Dendritic cell treated with granulocyte-macrophage colony-stimulating factor and Interleukin-4, amounts not matched to agents 40 ng/mL and 50 ng/mL, for 4 days (primary cell): ENCODE measurements around the gene TGFBR2.

Source experiments
- H3K27ac Mint-ChIP-seq: one replicate; pipeline ENCODE4 v1.8.0; 2022; ENCODE audit warnings: mild to moderate bottlenecking, mixed read lengths
- H3K27me3 Mint-ChIP-seq: one replicate; pipeline ENCODE4 v1.8.0; 2022; ENCODE audit warnings: mild to moderate bottlenecking, mixed read lengths
- H3K36me3 Mint-ChIP-seq: one replicate; pipeline ENCODE4 v1.8.0; 2022; ENCODE audit warnings: low read depth, mixed read lengths
- H3K4me1 Mint-ChIP-seq: one replicate; pipeline ENCODE4 v1.8.0; 2022; ENCODE audit warnings: low read depth, mixed read lengths
- H3K4me3 Mint-ChIP-seq: one replicate; pipeline ENCODE4 v1.8.0; 2022; ENCODE audit warnings: mild to moderate bottlenecking, moderate library complexity, mixed read lengths
- H3K9me3 Mint-ChIP-seq: one replicate; pipeline ENCODE4 v1.8.0; 2022; ENCODE audit warnings: mixed read lengths
- intact Hi-C: fragments of 100-400 bp; cut with micrococcal nuclease; formaldehyde crosslinking; loops from one replicate; pipeline ENCODE4 v1.15.0; 2022

TGFBR2 gene

DNA sequence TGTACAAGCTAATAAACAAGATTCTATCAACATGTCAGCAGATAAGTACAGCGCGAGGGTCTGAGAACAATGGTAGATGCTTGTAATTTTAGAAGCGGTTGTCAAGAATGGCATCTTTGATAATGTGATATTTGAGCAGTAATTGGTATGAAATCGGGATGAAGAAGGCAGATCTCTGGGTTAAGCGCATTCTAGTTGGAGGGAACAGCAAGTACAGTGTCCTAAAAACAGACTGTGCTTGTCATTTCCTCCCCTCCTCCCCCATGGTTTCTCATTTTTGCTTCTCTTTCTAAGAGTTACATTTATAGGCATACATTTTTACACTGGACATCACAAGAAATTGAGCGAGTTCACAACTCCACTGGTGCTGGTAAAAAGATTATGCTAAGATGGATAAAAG lies 23.3 kb downstream of the TGFBR2 start:
- intact Hi-C loops, result loop anchor here (10.0 kb wide), 1 partner anchor 585 kb away; no protein-coding TSS in a partner anchor
- H3K4me1 Mint-ChIP-seq, result peaks cover 65% of the 10 kb centered on the region
- no peaks in the 10 kb centered on the region for H3K9me3 Mint-ChIP-seq
- H3K4me3 Mint-ChIP-seq, result peak overlapping the region; percentile 17
- peaks cover 56% of the 10 kb centered on the region for H3K36me3 Mint-ChIP-seq
- peak overlapping the region; percentile 76 for H3K27ac Mint-ChIP-seq
- no peaks in the 10 kb centered on the region for H3K27me3 Mint-ChIP-seq

DNA sequence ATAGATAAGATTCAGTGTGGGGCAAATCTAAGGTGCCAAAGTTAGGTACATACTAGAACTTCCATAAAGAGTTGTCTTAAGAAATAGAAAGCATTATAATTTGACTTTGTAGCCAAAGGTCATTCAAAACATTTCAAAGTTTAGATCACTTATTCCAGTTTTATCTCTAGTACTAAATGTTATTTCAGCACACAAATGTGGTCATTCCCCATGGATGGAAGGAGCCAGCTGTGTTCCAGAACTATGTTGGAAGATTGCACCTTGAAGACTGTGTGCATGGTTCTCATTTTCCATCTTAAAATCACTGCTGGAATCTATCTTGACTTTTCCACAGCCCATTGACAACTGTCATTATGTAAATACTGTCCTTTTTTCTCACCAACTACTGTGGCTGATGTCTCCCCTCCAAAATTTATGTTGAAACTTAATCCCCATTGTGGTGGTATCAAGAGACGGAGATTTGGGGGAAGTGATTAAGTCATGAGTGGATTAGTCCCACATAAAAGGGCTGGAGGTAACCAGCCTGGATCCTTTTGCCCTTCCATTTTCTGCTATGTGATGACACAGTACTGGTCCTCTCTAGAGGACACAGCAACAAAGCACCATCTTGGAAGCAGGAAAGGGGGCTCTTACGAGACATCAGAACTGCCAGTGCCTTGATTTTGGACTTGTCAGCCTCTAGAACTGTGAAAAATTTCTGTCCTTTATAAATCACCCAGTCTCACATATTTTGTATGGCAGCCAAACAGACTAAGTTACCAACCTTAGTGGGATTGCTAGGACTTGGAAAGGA lies 24.0 kb downstream of the TGFBR2 start:
- intact Hi-C loops, result no loop called here
- Mint-ChIP-seq H3K27me3 (no peaks in the 10 kb centered on the region), H3K9me3 (no peaks in the 10 kb centered on the region), H3K4me1 (peaks cover 72% of the 10 kb centered on the region), H3K4me3 (no peak overlapping the region), H3K36me3 (peaks cover 59% of the 10 kb centered on the region), H3K27ac (peak overlapping the region; percentile 81)

DNA sequence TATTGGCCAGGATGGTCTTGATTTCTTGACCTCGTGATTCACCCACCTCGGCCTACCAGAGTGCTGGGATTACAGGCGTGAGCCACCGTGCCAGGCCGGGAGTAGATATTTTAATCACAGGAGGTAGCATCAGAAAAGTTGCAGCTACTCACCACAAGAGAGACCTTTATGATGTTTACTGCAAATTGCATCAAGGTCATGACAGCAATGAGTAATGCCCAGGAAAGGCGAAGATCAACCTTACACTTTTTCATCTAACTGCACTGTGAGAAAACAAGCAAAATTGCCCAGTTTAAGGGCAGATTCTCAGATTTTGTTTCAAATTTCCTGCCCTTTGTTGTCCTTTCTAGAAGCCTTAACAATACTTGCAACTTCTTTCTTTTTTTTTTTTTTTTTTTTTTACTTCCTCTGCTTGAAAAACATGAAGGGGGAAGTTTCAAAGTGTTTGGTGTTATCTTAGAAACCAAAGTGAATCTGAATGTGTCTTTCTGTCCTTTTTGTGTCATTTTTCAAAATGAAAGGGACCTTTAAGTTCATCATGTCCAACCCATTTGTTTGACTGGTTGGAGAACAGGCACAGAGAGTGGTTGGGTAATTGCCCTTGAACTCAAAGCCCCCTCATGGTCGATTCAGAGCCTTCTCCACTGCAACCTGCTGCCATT lies 25.0 kb downstream of the TGFBR2 start:
- no peaks in the 10 kb centered on the region for H3K9me3 Mint-ChIP-seq
- no peaks in the 10 kb centered on the region for H3K27me3 Mint-ChIP-seq
- H3K27ac Mint-ChIP-seq, result peak overlapping the region; percentile 81
- H3K4me3 Mint-ChIP-seq, result peak overlapping the region; percentile 56
- intact Hi-C loops, result no loop called here
- H3K36me3 Mint-ChIP-seq, result peaks cover 55% of the 10 kb centered on the region
- peaks cover 70% of the 10 kb centered on the region for H3K4me1 Mint-ChIP-seq

DNA sequence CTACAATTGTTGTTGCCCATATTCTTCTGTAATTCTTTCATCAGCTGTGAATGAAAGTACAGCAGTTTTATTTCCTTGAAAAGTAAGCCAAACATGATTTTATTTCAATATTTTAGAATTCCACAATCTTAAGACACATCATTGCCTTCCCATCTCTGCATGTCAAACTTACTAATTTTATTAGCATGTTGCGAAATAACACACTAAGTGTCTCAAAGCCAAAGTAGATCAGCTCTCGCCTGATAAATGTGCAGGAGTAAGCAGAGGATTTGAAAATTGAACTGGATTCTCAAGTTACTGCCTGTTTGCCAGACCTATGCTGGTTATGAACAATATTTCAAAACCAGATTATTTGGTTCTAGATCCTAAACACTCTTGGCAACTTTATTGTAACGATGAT lies 25.7 kb downstream of the TGFBR2 start:
- no peaks in the 10 kb centered on the region for H3K27me3 Mint-ChIP-seq
- no peak overlapping the region for H3K4me3 Mint-ChIP-seq
- H3K27ac Mint-ChIP-seq, result peak overlapping the region; percentile 81
- peaks cover 54% of the 10 kb centered on the region for H3K36me3 Mint-ChIP-seq
- peaks cover 69% of the 10 kb centered on the region for H3K4me1 Mint-ChIP-seq
- no peaks in the 10 kb centered on the region for H3K9me3 Mint-ChIP-seq
- intact Hi-C loops, result no loop called here

DNA sequence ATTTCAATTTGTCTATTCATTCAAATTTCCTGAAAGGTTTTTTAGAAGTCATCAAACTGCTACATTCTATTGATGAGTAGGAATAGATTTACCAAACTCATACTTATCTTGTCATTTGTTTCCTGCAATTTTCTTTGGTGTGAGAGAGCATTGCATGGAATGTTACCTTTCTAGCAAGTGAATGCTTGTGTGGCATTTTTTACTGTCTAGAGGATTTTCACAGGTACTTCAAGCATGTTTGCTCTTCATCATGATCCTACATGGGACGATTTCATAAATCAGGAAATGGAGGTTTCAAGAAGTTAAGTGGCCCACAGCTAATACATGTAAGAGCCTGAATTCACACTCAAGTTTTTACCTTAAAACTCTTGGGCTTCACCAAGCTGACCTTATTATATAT lies 26.1 kb downstream of the TGFBR2 start:
- no peaks in the 10 kb centered on the region for H3K27me3 Mint-ChIP-seq
- peaks cover 73% of the 10 kb centered on the region for H3K4me1 Mint-ChIP-seq
- intact Hi-C loops, result no loop called here
- H3K9me3 Mint-ChIP-seq, result no peaks in the 10 kb centered on the region
- H3K36me3 Mint-ChIP-seq, result peaks cover 58% of the 10 kb centered on the region
- no peak overlapping the region for H3K27ac Mint-ChIP-seq
- no peak overlapping the region for H3K4me3 Mint-ChIP-seq

DNA sequence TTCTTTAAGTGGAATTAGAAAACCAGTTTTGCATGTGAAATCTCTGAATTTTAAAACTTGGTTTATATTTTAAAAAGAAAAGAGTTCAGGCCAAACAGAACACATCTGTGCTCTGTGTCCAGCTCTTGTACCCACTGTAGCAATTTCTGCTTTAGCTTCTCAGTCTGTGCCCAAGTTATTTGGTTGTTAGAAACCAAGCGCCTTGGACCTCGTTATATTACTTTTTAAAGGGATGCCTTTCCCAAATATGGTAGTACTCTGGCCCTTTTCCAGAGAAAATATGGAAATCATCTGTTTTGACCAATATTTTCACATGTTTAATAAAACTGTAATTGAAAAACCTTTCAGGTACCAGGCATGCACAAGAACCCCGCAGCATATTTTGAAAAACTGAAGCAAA lies 27.3 kb downstream of the TGFBR2 start:
- Mint-ChIP-seq H3K4me3 (no peak overlapping the region), H3K27ac (no peak overlapping the region), H3K27me3 (no peaks in the 10 kb centered on the region), H3K4me1 (peaks cover 75% of the 10 kb centered on the region), H3K9me3 (no peaks in the 10 kb centered on the region), H3K36me3 (peaks cover 61% of the 10 kb centered on the region)
- intact Hi-C loops, result no loop called here

DNA sequence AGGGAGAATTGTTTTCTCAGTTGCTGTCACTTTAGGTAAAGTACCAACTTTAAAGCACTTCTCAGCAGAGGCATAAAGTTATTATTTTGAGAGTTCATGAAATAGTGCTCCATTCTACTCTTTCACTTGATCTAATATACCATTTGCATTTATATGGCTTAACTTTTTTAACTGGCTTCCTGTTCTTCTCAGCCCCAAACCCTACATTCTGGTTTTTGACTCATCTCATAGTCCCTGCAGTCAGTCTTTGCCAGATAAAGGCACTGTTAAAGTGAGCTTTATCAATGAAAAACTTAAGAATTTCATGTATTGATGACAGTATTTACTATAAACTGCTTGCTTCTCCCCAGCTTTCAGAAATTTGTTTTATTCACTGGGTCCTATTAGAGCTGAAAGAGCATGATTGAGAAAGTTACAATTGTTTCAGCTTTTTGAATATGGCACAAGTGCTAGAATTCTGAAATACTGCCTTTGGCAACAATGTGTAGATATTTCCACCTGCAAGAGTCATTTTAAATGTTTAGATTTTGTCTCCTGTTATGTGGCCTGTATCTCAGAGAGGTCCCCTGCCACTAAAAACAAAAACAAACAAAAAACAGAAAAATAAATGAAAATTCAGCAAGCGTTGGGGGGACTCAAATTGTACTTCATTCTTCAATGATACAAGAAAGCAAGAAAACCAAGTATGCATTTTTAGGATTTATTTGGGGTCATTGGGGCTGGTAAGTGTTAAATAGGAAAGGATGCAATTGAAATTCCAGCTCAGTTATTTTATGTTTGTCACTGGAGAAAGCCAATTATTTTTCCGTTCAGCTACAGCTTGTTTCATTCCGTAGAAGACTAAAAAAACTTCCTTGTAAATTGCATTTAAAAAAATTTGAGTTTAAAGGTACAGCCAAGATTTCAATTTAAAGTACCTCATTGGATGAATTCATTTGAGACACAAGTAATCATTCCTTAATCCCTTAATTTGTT lies 28.6 kb downstream of the TGFBR2 start:
- Mint-ChIP-seq H3K27me3 (no peaks in the 10 kb centered on the region), H3K4me1 (peaks cover 74% of the 10 kb centered on the region), H3K4me3 (no peak overlapping the region), H3K36me3 (peaks cover 53% of the 10 kb centered on the region), H3K9me3 (no peaks in the 10 kb centered on the region), H3K27ac (peak overlapping the region; percentile 75)
- intact Hi-C loops, result no loop called here

DNA sequence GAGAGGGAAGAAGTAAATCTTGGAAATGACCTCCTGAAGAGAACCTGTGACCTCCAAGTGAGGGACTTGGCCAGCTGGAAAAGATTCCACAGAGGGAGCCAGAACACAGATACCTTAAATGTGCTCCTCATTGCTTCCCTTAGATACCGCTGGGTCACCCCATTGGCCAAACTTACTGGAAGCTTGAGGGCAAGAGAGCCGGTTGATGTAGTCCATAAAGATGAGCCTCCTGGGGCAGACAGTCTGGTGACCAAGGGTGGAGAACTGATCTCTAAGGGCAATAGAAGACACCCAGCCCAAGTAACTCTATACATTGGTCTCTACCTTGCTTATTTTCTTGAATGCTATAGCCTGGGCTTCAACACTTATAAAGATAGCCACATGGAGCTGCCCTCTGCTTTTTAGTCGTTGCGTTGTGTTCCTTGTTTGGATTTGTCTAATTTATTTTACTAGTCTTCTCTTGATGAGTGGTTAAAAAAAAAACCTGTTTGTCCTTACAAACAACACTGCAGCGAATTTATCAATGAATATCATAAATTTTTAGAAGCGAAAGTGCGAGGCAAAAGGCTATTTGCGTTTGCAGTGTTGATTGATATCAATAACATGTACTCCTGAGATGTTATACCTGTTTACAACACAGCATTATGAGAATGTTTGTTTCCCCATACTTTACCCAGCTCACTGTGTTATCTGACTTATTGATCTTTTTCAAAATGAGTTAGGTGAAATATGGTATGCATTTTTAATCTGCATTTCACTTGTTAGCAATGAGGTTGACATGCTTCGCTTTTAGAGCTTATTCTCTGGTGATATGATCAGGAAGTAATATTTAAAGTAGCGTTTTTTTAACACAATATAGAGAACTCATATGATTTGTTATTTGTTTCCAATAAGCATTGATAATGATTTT lies 31.2 kb downstream of the TGFBR2 start:
- Mint-ChIP-seq H3K36me3 (peaks cover 53% of the 10 kb centered on the region), H3K27me3 (no peaks in the 10 kb centered on the region), H3K4me3 (no peak overlapping the region), H3K27ac (peak overlapping the region; percentile 21), H3K4me1 (peaks cover 70% of the 10 kb centered on the region), H3K9me3 (no peaks in the 10 kb centered on the region)
- intact Hi-C loops, result no loop called here

DNA sequence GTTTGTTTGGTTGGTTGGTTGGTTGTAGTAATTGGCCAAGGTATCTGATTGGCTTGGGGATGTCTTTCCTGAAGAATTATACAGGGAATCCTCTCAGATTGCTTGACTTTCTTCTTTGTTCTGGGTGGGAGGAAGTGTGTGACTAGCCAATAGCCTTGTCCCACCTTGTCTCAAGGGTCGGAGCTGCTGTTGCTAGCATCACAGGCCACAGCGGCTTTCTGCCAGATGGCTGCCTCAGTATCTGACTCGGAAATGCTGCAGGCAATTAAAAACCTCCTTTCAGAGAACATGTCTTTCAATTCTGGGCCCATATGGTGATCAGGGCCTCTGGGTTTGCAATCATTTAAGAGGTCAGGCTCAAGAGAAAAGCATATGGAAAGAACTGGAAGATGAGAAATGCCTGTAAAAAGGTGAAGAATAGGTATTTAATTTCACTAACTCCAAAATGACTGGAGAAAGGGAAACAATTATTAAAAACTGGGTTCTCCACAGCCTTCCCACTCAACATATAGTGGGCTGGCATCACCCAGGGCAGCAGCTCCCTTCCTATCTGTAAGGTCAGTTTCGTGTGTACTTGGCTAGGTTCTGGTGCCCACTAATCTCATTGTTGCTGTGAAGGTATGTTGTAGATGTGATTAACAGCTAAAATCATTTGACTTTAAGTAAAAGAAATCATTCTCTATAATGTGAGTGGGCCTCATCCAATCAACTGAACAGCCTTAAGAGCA lies 32.4 kb downstream of the TGFBR2 start:
- Mint-ChIP-seq H3K4me3 (no peak overlapping the region), H3K27ac (peak overlapping the region; percentile 63), H3K4me1 (peaks cover 66% of the 10 kb centered on the region), H3K27me3 (no peaks in the 10 kb centered on the region), H3K36me3 (peaks cover 48% of the 10 kb centered on the region), H3K9me3 (no peaks in the 10 kb centered on the region)
- intact Hi-C loops, result no loop called here

DNA sequence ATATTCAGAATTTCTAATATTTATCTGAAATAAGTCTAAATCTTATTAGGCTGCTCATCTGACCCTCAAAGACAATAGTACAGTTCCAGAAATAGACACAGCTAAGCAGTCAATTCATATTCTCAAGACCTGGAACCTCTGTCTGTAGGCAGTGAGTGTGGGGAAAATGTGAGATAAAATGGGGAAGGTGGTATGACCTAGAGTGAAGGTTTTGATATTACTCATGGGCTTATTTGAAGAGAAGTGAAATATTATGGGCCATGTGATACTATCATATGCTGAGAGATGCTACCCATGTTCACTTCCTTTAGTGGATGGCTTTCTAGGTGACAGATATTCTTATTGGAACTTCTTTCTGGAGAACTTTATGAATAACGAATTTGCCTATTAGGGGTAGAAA lies 33.5 kb downstream of the TGFBR2 start:
- intact Hi-C loops, result no loop called here
- H3K27me3 Mint-ChIP-seq, result no peaks in the 10 kb centered on the region
- H3K27ac Mint-ChIP-seq, result peak overlapping the region; percentile 32
- H3K36me3 Mint-ChIP-seq, result peaks cover 48% of the 10 kb centered on the region
- H3K9me3 Mint-ChIP-seq, result no peaks in the 10 kb centered on the region
- H3K4me3 Mint-ChIP-seq, result no peak overlapping the region
- peaks cover 75% of the 10 kb centered on the region for H3K4me1 Mint-ChIP-seq

DNA sequence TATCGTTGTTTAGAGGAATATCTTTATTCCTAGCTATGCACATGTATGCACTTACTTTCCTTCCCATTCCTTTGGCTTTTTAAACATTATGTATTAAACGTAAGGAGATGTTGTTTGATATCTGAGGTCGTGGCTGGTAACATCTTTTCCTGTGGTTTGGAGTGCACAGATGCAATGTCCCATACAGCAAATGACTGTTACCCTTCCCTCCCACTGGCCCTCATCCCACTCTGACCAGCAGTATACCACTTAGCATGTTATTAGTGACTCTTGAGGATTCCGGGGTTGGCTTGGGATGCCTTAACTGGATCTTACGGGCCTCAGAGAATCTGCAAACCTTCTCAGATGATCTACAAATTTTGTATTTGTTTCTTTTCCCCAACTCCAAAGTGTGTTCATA lies 34.5 kb downstream of the TGFBR2 start:
- no peaks in the 10 kb centered on the region for H3K27me3 Mint-ChIP-seq

DNA sequence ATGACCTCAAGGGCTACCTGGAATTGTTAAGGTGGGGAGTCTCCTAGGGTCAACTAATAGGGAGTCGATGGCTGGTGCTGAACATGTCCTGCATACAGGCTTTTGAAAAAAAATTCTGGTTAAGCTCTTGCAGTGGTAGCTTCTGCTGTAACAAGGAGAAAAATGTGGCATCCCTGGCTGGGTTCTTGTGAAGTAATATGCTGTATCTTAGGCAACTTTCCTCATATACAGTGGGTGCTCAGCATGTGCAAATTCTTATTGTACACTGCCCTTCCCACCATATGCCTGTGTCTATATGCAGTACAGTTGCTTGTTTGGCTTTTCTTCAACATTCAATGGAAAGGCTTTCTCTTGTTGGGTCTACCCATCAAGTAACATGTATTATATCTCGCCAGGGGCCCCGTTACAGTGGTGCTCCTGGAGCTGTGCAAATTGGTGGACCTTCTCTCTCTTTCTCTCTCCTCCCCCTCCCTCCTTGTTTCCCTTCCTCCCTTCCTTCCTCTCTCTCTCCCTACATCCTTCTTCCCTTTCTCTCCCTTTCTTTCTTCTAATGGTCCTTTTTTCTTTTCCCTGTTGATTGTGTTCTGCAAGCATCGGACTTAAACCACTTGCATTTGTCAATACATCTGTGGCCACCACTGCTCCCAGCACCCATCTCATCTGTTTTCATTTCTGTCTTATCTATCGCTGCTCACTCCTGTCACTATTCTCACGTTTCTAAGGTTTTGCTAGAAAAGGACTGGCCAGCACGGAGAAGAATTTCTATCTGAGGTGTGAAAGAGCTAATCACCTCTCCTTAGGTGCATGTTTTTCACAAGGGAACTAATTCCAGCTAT lies 35.2 kb downstream of the TGFBR2 start:
- Mint-ChIP-seq H3K4me3 (no peak overlapping the region), H3K36me3 (peaks cover 53% of the 10 kb centered on the region), H3K4me1 (peaks cover 77% of the 10 kb centered on the region), H3K27me3 (no peaks in the 10 kb centered on the region), H3K9me3 (no peaks in the 10 kb centered on the region), H3K27ac (peak overlapping the region; percentile 18)
- intact Hi-C loops, result no loop called here

More for the DNA sequence above, 34.5 kb downstream of the TGFBR2 start:
- H3K9me3 Mint-ChIP-seq, result no peaks in the 10 kb centered on the region
- peaks cover 73% of the 10 kb centered on the region for H3K4me1 Mint-ChIP-seq
- H3K27ac Mint-ChIP-seq, result no peak overlapping the region
- peaks cover 50% of the 10 kb centered on the region for H3K36me3 Mint-ChIP-seq
- no peak overlapping the region for H3K4me3 Mint-ChIP-seq
- intact Hi-C loops, result no loop called here
